Measurements from ENCODE around the gene RPL14.
"Not testable (repeated sequence)": the region's sequence is repeated elsewhere in the genome, so short reads cannot be mapped to it uniquely, and the experiment has no call there.

RPL14 gene

GRCh38 chr3:40455328-40455727 is 1.8 kb upstream of the RPL14 start:
- no peak for TF ChIP-seq CTCF (IDR thresholded peaks at IDR 0.05; ENCODE audit: low read depth, low read length, missing control alignments)
- H3K4me3 ChIP-seq (ENCODE audit: low read depth, low read length) = no peak overlapping the region
- no peak overlapping the region for H3K27ac ChIP-seq
- H3K36me3 ChIP-seq (replicated peaks) = peaks cover 22% of the 10 kb centered on the region
- DNase-seq = no peak
- H3K27me3 ChIP-seq (replicated peaks) = no peaks in the 10 kb centered on the region
- in situ Hi-C loops (cut with HindIII; ENCODE audit: low pct_ligation_motif_present, low sequenced_read_pairs) = no loop called here

- H3K27me3 ChIP-seq (replicated peaks) = no peaks in the 10 kb centered on the region
- no peak for TF ChIP-seq CTCF (IDR thresholded peaks at IDR 0.05; ENCODE audit: low read depth, low read length, missing control alignments)
- DNase-seq = no peak
- H3K4me3 ChIP-seq (ENCODE audit: low read depth, low read length) = peak overlapping the region; percentile 98
- H3K36me3 ChIP-seq (replicated peaks) = peaks cover 32% of the 10 kb centered on the region
- in situ Hi-C loops (cut with HindIII; ENCODE audit: low pct_ligation_motif_present, low sequenced_read_pairs) = no loop called here
- peak overlapping the region; percentile 79 for H3K27ac ChIP-seq
Measured at GRCh38 chr3:40456279-40456939, 730 bp upstream of the RPL14 start.

GRCh38 chr3:40458473-40458872 is 1.3 kb downstream of the RPL14 start:
- Histone ChIP-seq H3K27ac (no peak overlapping the region), H3K36me3 (replicated peaks) (peaks cover 51% of the 10 kb centered on the region), H3K4me3 (ENCODE audit: low read depth, low read length) (peak overlapping the region; percentile 98), H3K27me3 (replicated peaks) (no peaks in the 10 kb centered on the region)
- no peak for DNase-seq
- TF ChIP-seq CTCF (IDR thresholded peaks at IDR 0.05; ENCODE audit: low read depth, low read length, missing control alignments) = no peak
- in situ Hi-C loops (cut with HindIII; ENCODE audit: low pct_ligation_motif_present, low sequenced_read_pairs) = no loop called here

- H3K4me3 ChIP-seq (ENCODE audit: low read depth, low read length); H3K27me3 ChIP-seq (replicated peaks); DNase-seq; in situ Hi-C loops (cut with HindIII; ENCODE audit: low pct_ligation_motif_present, low sequenced_read_pairs); H3K27ac ChIP-seq: not testable (repeated sequence)
- peaks cover 66% of the 10 kb centered on the region for H3K36me3 ChIP-seq (replicated peaks)
Measured at GRCh38 chr3:40460481-40460880, 3.3 kb downstream of the RPL14 start.

- Histone ChIP-seq H3K36me3 (replicated peaks) (peaks cover 66% of the 10 kb centered on the region), H3K4me3 (ENCODE audit: low read depth, low read length) (no peak overlapping the region), H3K27ac (no peak overlapping the region), H3K27me3 (replicated peaks) (no peaks in the 10 kb centered on the region)
- in situ Hi-C loops (cut with HindIII; ENCODE audit: low pct_ligation_motif_present, low sequenced_read_pairs) = no loop called here
- no peak for TF ChIP-seq CTCF (IDR thresholded peaks at IDR 0.05; ENCODE audit: low read depth, low read length, missing control alignments)
- DNase-seq = no peak
Measured at GRCh38 chr3:40461161-40461560, 4.0 kb downstream of the RPL14 start.

- H3K4me3 ChIP-seq (ENCODE audit: low read depth, low read length); in situ Hi-C loops (cut with HindIII; ENCODE audit: low pct_ligation_motif_present, low sequenced_read_pairs); H3K27ac ChIP-seq; DNase-seq; H3K27me3 ChIP-seq (replicated peaks): not testable (repeated sequence)
- peaks cover 65% of the 10 kb centered on the region for H3K36me3 ChIP-seq (replicated peaks)
Measured at GRCh38 chr3:40462838-40463237, 5.7 kb downstream of the RPL14 start.

GRCh38 chr3:40463579-40463978 is 6.4 kb downstream of the RPL14 start:
- no peak overlapping the region for H3K27ac ChIP-seq
- no peak for DNase-seq
- in situ Hi-C loops (cut with HindIII; ENCODE audit: low pct_ligation_motif_present, low sequenced_read_pairs) = no loop called here
- TF ChIP-seq CTCF (IDR thresholded peaks at IDR 0.05; ENCODE audit: low read depth, low read length, missing control alignments) = no peak
- no peaks in the 10 kb centered on the region for H3K27me3 ChIP-seq (replicated peaks)
- no peak overlapping the region for H3K4me3 ChIP-seq (ENCODE audit: low read depth, low read length)
- peaks cover 58% of the 10 kb centered on the region for H3K36me3 ChIP-seq (replicated peaks)
